NB4 (cell line): ENCODE data around the gene TBC1D9B.

Source experiments
- CTCF ChIP-seq: IDR thresholded peaks from one replicate; pipeline ENCODE4 v1.5.1; 2012; ENCODE audit warnings: low read depth, low read length
- MYC ChIP-seq: IDR thresholded peaks from 2 replicates; pipeline ENCODE4 v1.6.1; 2011; ENCODE audit warnings: low read depth, low read length

GRCh38 chr5:179822444-179822990 is 85.2 kb downstream of the TBC1D9B start:
- TF ChIP-seq MYC (no peak), CTCF (no peak)
